COR-L47 (cell line): ENCODE data around the gene OR51T1.

ENCODE experiments used
- DNase-seq: peaks from one replicate; lab custom pipeline; 2025; lab: John Stamatoyannopoulos, UW

OR51T1 gene

GRCh38 chr11:4926608-4927007 is 44.9 kb downstream of the OR51T1 start:
- no peak for DNase-seq
